GM19397 (cell line): Measurements from ENCODE around the gene DLG5.

Source experiments
- ATAC-seq: cut with Tn5 transposase; IDR thresholded peaks from one replicate; pipeline ENCODE4 v1.9.1; 2021; ENCODE audit warnings: mild to moderate bottlenecking, moderate library complexity; ENCODE audit not compliant: unreplicated experiment

DLG5 gene

DNA sequence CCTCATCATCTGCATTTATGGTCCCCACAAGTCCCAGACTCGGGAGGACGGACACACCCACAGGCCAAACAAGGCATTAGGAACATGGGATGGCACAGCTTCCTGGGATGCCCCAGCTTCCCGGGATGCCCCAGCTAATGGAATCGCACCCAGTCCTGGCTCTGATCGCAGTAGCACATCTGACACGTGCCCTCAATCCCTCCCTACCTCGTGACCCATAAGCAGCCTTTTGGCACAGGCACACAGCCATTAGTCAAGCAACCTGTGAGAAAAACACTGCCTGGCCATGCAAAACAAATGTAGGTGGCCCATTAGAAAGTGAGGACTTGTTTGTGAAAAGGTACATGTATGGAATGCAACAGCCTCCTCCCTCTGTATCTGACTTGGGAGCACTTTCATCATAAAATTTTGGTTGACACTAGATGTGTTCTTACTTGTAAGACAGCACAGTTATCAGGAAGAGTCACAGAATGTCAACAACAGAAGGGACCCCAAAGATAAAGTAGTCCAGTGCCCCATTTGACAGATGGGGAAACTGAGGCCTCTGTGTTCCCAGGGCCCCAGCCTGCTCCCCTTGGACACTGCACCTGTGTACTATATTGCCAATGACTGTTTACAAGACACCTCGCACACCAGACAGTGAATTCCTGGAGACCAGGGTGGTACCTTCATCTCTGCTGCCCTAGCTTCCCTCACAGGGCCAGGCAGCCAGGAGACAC lies 34.4 kb downstream of the DLG5 start:
- ATAC-seq, result no peak

DNA sequence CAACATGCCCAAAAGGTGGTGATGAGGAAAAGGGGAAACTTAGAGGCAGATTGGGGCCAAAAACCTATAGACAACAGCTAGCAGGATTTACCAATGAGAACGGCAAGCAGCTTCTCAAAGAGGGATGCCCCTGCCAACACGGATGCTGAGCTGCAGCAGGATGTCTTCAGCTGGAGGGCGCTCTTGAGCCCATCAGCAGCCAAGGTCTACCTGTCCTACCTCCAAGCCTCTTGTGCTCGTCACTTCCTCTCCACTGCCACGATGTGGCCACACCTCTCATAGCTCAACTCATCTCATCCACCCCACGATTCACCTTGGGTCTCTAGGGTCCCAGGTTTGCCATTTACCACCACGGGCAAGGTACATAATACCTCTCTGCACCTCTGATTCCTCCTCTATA lies 36.5 kb downstream of the DLG5 start:
- no peak for ATAC-seq

DNA sequence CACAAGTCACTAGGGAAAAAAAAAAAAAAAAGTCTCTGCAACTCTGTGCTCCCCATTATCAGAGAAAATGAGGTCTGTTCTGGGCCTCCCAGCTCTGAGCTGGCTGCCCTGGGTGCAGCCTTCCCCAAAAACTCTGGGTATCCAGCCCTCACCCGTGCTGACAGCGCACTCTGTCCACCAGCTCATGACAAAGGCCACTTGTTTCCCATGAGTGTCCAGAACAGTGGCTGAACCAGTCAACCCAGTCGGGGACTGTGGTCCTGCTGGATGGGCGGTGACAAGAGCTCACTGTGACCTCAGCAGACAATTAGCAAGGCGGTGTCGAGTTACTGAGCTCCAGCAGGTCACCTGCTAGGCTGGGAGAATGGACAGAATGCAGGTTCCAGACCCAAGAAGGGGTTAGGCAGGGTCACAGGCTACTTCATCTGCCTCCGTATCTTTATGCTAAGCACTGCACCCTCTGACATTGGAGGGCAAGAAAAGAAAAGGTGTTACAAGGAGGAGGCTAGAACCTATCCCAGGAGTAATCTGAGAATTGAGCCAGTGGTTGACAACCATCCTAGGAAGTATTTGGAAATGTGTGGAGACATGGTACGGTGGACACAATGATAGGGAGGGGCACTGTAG lies 37.2 kb downstream of the DLG5 start:
- no peak for ATAC-seq

DNA sequence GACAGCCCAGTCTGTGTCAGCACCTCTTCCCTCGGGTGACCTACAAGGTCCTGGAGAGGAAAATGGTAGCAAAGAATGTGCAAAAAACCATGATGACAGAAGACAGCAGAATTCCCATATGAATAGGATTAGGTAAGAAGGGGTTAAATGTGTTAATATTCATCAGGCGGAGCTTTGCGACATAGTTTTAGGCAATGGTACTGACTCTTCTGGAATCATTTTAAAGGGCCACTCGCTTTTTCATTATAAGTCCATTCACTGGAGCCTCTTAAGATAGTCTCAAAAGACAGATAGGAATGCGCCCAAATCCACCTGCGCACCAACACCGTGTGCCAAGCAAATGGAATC lies 38.2 kb downstream of the DLG5 start:
- ATAC-seq, result no peak

DNA sequence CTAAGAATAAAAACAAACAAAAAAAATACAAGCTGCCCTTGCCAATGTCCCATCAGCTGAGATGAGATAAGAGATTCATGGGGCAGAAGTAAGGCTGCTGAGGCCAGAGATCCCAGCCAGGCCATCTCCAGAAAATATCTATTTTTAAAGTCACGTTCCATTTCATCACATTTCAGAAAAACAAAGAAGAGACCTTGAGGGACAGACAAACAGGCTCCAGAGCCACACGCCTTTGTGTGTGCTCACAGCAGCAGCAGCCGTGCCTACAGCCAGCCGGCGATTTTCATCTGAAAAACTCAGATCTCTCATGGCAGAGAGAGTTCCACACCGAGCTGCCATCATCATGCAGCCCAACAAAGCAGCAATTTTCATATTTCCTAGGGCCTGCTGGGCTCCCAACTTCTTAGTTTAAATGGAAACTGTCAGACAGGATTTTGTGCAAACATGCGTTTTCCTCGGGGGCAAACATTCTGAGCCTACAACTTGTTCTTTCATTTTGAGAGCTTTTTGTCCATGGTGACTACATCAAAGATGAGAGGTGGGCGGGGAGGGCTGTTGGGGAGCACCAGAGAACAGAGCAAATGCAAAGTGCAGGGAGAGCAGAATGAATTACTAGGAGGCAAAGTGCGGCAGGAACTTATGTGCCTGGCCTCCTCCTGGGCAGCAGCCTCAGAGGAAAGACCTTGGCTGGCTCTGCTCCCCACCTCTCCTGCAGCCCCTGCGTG lies 38.8 kb downstream of the DLG5 start:
- no peak for ATAC-seq

DNA sequence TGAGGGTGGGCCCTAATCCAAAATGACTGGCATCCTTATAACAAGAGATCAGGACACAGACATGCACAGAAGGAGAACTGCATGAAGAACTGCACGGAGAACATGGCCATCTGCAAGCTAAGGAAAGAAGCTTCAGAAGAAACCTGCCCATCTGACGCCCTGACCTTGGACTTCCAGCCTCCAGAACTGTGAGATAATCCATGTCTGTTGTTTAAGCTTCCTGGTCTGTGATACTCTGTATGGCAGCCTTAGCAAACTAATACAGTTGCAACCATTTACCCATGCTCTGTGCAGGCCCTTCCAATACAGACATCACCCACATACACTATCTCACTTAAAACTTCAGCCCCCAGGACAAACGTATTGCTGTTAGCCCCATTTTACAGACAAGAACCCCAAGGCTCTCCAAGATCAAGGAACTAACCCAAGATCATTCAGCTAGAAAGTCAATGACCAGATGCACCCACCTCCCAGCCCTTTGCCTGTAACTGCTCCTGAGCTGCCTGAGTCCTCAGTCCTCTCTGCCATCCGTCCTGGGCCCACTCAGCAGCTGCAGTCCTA lies 39.7 kb downstream of the DLG5 start:
- no peak for ATAC-seq

DNA sequence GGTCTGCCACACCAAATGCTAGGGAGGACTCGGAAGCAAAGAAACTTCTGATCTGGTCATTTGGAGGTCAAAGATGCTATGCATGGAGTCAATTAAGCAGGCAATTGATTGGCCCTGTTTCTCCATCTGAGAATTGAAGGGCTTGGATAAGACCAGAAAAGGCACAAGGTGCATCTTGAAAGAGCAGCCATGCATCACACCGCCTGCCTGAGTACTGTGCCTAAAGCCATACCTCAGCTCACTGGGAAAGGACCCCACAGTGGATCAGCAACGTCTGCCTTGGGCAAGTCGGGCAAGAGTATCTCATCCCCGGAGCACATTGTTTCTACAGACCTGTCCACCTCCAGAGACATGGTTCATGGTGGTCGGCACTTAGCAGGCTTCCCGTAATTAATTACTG lies 42.4 kb downstream of the DLG5 start:
- ATAC-seq, result no peak

DNA sequence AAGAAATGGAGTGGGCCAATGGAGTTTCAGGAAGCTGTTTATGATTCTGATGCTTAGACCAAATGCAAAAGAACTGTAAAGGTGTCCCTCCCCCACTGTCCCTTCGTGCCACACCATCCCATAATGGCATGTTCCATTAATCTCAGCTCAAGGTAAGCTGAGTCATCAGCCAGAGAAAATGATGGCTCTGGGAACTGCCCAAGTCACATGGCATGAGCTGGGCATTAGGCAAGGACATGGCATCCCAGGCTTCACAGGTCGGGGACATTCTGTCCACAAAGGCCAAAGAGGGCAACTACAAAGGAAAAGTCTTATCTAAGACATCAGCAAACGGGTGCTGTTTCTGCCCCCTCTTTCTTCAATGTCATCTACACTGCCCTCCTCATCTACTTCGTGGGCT lies 44.9 kb downstream of the DLG5 start:
- no peak for ATAC-seq

DNA sequence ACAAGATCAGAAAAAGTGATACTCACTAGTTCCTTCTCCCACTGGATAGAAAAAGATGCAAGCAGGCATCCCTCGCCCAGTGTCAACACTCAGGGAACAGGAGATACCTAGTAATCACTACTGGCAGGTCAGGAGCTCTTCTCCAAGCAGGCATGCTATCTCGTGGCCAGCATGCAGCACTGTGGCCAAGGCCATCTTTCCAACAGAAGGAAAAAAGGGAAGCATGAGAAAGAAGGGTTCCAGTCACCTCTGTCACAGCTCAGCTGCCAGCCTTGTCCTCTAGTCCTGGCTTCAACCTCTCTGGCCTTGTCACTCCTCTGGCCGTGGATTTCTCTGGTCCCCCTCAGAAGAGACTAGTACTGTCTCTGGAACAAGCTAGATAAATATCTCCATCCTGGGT lies 45.3 kb downstream of the DLG5 start:
- no peak for ATAC-seq

DNA sequence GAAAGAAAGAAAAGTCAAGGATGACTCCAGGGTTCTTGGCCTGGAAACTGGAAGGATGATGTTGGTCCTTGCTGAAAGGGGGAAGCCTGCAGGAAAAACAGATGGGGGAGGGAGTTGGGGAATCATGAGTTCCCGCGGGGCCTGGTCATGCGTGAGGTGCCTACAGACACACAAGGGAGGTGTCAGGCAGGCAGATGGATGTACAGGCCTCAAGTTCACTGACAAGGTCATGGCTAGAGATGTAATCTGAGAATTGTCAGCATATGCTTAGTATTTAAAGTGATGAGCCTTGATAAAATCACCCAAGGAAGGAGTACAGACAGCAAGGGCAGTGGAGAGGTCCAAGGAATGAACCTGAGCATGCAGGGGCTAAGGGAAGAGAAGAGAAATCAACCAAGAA lies 46.8 kb downstream of the DLG5 start:
- no peak for ATAC-seq

DNA sequence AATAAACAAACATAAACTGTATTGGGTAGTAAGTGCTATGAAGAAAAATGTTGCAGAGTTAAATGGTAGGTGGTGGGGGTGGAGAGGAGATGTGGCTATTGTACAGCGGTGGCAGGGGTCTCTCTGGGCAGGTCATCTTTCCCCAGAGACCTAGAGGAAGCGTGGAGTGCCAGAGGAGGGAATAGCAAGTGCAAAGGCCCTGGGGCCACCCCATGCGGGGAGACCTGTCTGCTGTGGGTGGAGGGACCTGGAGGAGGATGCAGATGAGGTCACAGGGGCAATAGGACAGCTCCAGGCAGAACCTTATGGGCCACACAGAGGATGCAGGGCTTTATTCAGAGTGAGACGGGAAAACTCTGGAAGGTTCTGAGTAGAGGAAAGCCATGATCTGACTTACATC lies 47.5 kb downstream of the DLG5 start:
- no peak for ATAC-seq

DNA sequence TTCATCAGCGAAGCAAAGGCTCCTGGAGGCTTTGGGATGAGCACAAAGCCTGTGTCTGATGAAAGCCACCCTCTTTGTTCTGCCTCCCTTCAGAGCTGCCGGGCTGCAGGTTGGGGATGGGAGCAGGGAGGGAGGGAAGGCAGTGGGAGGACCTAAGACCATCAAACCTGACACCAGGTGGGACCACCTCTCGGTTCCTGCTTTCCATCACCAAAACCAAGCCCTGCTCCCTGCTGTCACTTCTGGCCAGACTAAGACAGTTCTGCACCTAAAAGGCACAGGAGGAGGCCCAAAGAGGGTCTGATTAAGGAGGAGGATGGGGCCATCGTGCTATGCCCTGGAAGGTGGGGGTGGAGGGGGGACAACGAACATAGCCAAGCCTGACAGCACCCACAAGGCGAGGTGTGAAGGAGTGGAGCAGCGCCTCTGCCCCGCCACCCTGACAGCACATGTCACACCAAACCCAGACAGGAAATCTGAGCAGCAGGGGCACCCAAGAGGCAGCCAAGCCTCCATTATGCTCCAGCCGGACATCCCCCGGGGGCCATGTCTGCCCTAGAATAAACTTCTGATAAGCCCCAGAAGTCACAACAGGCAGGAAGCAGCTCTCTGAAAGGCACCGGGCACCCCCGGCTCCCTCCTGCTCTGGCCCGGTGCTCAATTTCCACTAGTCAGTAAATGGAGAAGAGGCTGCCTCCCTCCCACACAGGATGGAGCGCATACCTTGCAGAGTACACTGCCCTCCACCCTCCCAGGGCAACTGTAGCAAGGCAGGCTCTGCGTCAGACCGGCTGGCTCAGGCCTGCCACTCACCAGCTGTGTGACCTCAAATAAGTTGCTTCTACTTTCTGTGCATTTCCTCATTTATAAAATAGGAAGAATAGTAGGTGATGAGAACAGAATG lies 48.9 kb downstream of the DLG5 start:
- peak; percentile 56 for ATAC-seq

DNA sequence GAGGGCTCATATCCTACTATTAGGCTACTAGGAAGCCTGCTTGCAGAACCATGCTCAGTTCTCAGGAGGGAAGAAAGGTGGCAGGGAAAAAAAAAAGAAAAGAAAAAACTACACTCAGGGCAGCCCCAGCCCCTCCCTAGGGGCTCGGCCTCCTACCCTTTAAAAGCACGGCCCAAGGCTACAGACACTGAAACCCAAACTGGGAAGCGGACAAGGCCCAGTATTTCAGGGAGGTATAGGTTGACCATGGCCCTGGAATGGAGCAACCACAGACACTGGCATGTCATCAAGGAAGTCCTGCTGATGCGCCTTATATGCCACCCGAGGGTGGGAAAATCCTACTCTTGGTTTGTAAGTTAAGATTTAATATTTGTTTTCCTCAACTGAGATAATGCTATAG lies 50.8 kb downstream of the DLG5 start:
- ATAC-seq, result no peak

DNA sequence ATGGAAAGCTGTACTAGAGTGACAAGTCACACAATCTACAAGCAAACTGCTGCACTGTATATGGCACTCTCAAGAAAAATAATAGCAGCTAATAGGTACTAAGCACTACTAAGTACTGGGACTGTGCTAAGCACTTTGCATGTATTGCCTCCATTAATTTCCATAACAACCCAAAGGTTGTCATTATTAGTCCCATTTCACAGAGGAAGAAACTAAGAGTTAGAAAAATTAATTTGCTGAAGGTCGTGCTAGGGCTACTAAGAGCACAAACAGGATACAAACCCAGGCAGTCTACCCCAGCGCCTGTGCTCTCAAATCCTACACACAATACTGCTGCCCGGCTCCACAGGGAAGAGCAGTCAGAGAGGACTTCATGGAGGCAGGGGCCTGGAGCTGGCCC lies 51.7 kb downstream of the DLG5 start:
- no peak for ATAC-seq

DNA sequence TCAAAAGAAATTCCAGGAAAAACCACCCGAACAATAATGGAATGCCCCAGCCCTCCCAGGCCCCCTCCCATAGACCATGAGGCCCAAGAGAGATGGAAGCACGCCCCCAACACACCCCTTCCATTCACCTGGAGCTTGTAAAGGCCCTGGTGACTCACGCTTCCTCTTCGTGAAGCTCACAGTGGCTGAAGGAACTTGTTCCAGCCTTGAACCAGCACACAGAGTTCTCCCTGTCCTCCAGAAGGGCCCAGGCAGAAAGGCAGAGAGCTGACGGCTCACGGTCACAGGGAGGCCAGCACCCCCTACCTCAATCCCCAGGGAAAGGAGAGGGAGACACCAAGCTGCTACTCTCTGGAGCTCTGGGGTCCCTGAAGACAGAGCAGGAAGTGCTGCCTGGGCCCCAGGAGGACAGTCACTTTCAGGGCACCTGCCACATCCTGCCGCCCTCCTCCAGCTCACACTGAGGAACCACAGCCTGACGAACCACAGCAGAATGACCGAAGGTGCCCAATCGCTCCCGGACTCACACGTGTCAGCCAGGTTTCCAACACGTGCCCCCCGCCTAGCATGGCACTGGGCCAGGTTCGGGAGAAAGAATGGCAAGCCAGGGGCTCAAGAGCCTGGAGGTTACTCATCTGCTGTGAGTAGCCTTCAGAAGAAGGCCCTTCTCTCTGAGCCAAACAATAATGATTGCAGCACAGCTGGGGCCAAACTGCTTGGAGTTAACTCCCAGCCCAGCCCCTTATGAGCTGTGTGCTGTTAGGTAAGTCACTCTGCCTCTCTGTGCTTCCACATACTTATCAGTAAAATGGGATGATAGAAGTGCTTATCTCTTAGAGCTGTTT lies 52.8 kb downstream of the DLG5 start:
- peak; percentile 77 for ATAC-seq

DNA sequence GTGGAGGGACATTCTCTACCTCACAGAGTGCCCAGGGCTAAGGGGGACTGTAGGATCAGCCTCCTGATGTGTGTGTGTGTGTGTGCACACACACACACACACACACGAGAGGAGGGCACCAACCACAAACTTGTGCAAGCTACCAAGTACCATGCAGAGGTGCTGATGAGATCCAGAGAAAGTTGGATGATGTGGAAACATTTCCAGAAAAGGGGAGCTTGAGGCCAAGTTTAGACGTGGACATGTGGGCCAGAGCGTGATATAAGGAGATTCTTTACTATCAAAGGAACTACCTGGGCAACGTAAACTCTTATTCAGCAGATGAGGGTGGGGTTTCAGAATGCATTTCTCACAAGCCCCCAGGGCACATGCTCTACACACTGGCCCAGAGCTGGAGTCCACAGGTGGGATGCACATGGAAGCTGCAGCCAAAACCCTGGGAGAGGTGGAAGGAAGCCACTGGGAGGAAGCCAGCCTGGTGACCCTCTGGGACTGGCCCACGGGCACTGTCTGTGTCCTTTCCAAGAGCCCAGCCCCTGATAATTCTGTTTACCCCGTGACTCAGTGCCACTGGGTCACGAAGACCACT lies 53.5 kb downstream of the DLG5 start:
- no peak for ATAC-seq

DNA sequence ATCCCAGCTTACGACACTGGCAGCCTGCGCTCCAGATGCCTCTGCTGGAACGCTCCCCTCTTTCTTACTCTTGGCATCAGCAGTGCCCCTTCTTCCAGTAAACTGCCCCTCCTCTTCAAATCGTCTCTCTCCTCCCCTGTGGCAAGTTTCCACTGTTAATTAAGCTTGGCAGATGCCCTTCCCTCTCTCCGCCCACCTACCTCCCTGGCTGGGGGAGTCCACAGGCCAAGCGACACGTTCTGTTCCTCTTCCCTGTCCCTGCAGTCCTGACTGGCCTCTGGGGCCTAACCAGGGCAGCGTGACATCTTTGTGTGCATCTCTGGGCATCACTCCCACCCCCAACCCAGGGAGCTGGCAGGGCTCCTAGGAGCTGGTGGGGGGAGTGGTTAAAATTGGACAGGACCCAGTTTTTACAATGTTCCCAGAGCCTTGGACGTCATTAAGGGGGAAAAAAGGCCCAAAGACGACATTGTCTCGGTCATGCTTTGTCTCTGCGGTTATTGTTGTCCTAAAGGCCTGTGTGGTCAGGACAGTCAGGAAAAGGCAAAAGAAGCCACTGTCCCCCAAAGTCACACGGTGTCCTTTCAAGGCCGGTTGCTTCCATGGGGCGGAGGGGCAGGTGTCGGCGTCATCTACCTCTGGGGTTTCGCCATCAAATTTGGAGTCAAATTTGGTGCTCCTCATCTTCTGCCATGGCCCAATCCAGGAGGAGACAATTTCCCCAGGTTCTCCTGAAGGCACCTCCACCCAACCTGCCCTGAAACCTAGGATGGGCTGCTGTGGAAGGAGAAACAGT lies 54.2 kb downstream of the DLG5 start:
- no peak for ATAC-seq

DNA sequence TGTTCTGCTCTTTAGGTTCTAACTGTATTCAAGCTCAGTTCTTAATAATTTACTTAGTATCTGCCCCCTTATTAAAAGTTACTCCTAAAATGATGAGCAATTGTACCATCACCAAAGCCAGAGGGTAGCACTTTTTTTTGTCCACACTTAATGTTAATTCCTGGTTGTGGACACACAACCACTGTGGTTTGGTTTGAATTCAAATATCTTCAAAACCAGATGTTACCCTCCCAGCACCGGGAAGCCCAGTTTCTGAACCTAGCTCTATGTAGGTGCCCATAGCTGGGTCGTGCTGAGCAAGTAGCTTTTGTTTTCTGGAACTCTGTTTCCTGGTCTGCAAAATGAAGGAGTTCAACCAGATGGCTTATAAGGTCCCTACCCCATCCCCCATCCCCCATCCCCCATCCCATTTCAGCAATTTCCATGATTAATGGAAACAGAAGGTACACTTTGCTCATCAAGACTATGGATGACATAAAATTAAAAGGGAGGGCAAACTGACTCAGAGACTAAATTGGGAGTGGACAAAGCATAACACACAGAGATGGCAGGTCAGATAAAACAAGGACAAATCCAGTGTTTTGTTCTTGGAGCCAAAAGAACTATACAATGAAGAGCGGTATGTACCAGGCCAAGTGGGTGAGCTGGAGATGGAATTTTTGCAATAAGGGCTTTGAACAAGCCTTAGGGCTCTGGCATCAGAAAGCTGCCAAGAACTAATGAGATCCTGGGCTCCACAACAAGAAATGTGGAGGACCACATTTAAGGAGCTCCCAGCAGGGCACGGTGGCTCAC lies 56.7 kb downstream of the DLG5 start:
- ATAC-seq, result no peak
